Tibial artery (tissue), 4 donors: ENCODE measurements around the gene MTERF4.

Source experiments
- DNase-seq, 2 donors: peaks; one replicate each; pipeline ENCODE4 v3.0.0-alpha.2; 2019
- H3K27ac ChIP-seq, 2 donors: fragments of 200-600 bp; sonication (generic) in 1 of 2; 1 replicate in 1 of 2; 2 replicates in 1 of 2; pipeline ENCODE4 v1.5.1; 2018 to 2019; ENCODE audit warnings: mild to moderate bottlenecking in 1 of 2
- H3K27me3 ChIP-seq, 2 donors: fragments of 200-600 bp; sonication (generic) in 1 of 2; one replicate each; pipeline versions ENCODE4 v1.5.1 to v1.6.0; 2016 to 2019
- H3K36me3 ChIP-seq, 3 donors: fragments of 200-600 bp; sonication (generic) in 2 of 3; one replicate each; pipeline ENCODE4 v1.5.1; 2016 to 2019; ENCODE audit warnings: mild to moderate bottlenecking in 2 of 3
- H3K4me1 ChIP-seq, 4 donors: fragments of 200-600 bp; sonication (generic) in 2 of 4; 1 replicate in 3 of 4; 2 replicates in 1 of 4; pipeline ENCODE4 v1.5.1; 2016 to 2019
- H3K4me3 ChIP-seq, 2 donors: fragments of 200-600 bp; sonication (generic) in 1 of 2; 1 replicate in 1 of 2; 2 replicates in 1 of 2; pipeline ENCODE4 v1.5.1; 2018 to 2019; ENCODE audit warnings: mild to moderate bottlenecking in 2 of 2
- H3K9me3 ChIP-seq, 3 donors: fragments of 200-600 bp; sonication (generic) in 1 of 3; one replicate each; pipeline ENCODE4 v1.5.1; 2016 to 2019
- CTCF ChIP-seq, 2 experiments: fragments of 200-600 bp in 1 of 2; fragments of 450-650 bp in 1 of 2; IDR thresholded peaks; one replicate each; pipeline ENCODE4 v1.5.1; 2017 to 2019; ENCODE audit warnings: antibody characterized with exemption in 2 of 2, mild to moderate bottlenecking in 1 of 2, moderate library complexity in 1 of 2
- intact Hi-C: fragments of 100-400 bp; cut with DNase I; formaldehyde crosslinking; loops from one replicate; pipeline ENCODE4 v1.15.0; 2023; ENCODE audit warnings: low total_unique reads

The MTERF4 gene

DNA sequence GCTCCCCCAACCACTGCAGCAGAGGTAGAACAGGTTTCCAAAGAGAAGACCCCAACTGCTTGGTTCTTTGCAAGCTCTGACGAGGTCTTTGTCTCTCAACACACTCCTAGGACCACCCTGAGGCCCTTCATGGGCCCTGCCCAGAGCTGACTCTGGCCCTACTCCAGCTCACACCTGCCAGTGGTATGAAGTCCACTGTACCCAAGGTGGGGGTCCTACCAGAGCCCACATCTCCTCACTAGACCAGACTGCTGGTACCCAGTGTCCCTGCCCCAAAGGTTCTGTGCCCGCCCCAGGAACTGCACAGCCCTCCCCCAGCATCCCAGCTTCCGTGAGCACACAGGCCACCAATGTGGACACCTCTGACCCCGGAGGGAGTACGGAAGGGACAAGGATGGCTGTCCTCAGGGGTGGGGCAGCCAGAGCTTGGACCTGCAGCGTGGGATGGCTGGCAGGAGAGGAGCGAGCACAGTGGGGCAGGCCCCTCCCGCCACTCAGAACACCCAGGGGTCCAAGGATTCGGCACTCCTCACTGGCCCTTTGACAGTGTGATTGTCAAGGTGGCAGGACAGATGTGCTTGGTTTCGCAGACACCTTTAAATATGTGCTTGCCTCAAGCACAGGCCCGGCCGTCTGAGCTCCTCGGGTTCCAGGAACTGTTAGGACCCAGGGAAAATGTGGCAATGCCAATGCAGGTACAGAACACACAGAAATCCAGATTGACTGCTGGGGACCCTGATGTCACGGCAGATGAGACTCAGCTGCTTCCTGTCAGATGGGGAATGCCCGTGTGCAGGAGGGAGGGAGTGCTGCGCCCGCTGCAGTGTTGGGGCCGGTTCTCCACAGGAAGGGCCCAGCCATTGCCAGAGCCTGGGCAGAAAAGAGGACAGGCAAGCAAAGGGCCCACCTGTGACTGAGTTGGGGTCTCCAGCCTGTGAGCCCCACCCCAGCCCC, 51.2 kb downstream of the MTERF4 start:
- peak in 1 of 2 donors; percentile 18 for DNase-seq
- TF ChIP-seq CTCF (IDR thresholded peaks at IDR 0.05) = no peak
- no peaks in the 10 kb centered on the region for H3K27me3 ChIP-seq

DNA sequence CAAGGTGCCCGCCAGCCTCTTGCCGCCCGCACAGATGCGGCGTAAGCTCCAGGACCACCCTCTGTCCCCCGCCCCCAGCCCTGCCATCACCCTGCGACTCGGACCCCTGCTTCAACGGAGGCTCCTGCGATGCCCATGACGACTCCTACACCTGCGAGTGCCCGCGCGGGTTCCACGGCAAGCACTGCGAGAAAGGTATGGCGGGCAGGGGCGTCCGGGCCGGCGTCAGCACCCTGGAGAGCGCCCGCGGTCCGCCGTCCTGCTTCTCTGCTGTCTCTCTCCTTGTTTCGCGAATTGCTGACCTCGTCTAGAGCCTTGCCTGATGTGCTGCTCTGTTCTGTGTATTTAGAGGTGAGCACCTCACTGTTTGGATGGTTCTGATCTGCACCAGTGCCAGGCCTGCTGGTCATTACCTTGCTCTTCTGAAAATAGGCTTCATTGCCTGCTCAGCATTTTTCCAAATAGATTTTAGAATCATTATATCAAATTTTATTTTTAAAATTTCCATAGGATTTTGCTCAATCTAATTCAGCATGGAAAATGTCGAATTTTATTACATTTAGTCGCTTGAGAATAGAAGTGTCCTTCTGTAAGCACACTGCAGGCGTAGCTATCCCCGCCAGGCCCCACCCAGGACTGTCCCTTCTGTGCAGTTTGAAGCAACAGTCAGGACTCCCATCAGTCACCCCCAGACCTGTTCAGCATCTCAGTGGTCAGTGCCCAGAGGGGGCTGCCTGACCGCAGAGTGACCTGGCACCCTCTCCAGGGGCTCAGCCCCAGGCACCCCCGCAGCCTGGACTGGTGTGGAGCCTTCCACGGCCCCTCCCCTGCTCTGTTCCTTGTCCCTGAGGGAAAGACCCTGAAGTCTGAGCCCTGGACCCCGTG, 52.1 kb downstream of the MTERF4 start:
- H3K4me3 ChIP-seq = no peak overlapping the region
- H3K4me1 ChIP-seq = no peaks in the 10 kb centered on the region
- peak in 1 of 2 donors; percentile 14 for DNase-seq
- peaks cover 0 to under 1% (median 0%) of the 10 kb centered on the region in 3 donors for H3K9me3 ChIP-seq
- H3K27me3 ChIP-seq = no peaks in the 10 kb centered on the region
- no peak overlapping the region for H3K27ac ChIP-seq
- TF ChIP-seq CTCF (IDR thresholded peaks at IDR 0.05) = no peak
- H3K36me3 ChIP-seq = peaks cover 0 to 67% (median 56%) of the 10 kb centered on the region in 3 donors
- intact Hi-C loops = no loop called here

More for the DNA sequence above, 51.2 kb downstream of the MTERF4 start:
- H3K36me3 ChIP-seq = peaks cover 0 to 71% (median 56%) of the 10 kb centered on the region in 3 donors
- no peaks in the 10 kb centered on the region for H3K9me3 ChIP-seq
- no peak overlapping the region for H3K27ac ChIP-seq
- no peaks in the 10 kb centered on the region for H3K4me1 ChIP-seq
- intact Hi-C loops = no loop called here
- H3K4me3 ChIP-seq = no peak overlapping the region

DNA sequence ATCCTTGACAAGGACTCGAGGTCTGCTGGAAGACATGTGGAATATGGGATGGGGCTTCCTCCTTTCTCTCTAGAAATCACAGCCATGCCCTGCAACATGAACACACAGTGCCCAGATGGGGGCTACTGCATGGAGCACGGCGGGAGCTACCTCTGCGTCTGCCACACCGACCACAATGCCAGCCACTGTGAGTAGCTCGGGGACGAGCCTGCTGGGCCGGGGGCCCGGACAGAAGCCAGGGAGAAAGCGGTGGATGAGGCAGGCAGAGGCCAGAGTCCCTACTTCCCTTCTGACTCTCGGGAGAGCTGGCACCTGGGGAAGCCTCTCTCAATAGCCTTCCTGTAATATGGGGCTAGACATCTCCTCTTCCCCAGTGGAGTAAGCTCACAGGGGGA, 53.1 kb downstream of the MTERF4 start:
- no peak for TF ChIP-seq CTCF (IDR thresholded peaks at IDR 0.05)
- peaks cover 6 to 70% (median 62%) of the 10 kb centered on the region in 3 donors for H3K36me3 ChIP-seq
- H3K4me3 ChIP-seq = no peak overlapping the region
- no peaks in the 10 kb centered on the region for H3K27me3 ChIP-seq
- intact Hi-C loops = no loop called here
- no peak overlapping the region for H3K27ac ChIP-seq
- H3K9me3 ChIP-seq = peaks cover 0 to 11% (median 6%) of the 10 kb centered on the region in 3 donors
- DNase-seq = no peak
- no peaks in the 10 kb centered on the region for H3K4me1 ChIP-seq

- intact Hi-C loops = no loop called here
- peaks cover 6 to 64% (median 58%) of the 10 kb centered on the region in 3 donors for H3K36me3 ChIP-seq
- no peak for TF ChIP-seq CTCF (IDR thresholded peaks at IDR 0.05)
- no peak overlapping the region for H3K4me3 ChIP-seq
- no peak overlapping the region for H3K27ac ChIP-seq
- no peak for DNase-seq
- H3K9me3 ChIP-seq = peaks cover 0 to 11% (median 6%) of the 10 kb centered on the region in 3 donors
- no peaks in the 10 kb centered on the region for H3K27me3 ChIP-seq
- H3K4me1 ChIP-seq = no peaks in the 10 kb centered on the region
Measured at GRCh38 chr2:241048149-241048948, 53.7 kb downstream of the MTERF4 start.
